Stomach (tissue), 9 donors: ENCODE results near the gene IQCM. TPM values are rescaled to one million over a fixed set of nuclear protein-coding genes. Genes with fewer than 3 reads are reported as not detected.

ENCODE experiments used
- DNase-seq, 2 donors: peaks; one replicate each; pipeline versions ENCODE4 v3.0.0 to v3.0.0-alpha.2; 2013 to 2019
- H3K27ac ChIP-seq, 5 donors: fragments of 200-600 bp in 4 of 5; sonication (generic) in 4 of 5; one replicate each; pipeline ENCODE4 v1.5.1; 2013 to 2019; ENCODE audit warnings: mild to moderate bottlenecking in 1 of 5, moderate library complexity in 1 of 5
- H3K27me3 ChIP-seq, 3 donors: fragments of 200-600 bp; sonication (generic); one replicate each; pipeline ENCODE4 v1.5.1; 2017 to 2019; ENCODE audit warnings: mixed run types in 1 of 3
- H3K36me3 ChIP-seq, 4 donors: fragments of 200-600 bp; sonication (generic); 1 replicate in 3 of 4; 2 replicates in 1 of 4; pipeline ENCODE4 v1.5.1; 2016 to 2019
- H3K4me1 ChIP-seq, 4 donors: fragments of 200-600 bp; sonication (generic); one replicate each; pipeline ENCODE4 v1.5.1; 2016 to 2019
- H3K4me3 ChIP-seq, 4 donors: fragments of 200-600 bp; sonication (generic) in 3 of 4; one replicate each; pipeline ENCODE4 v1.5.1; 2016 to 2019; ENCODE audit warnings: mild to moderate bottlenecking in 1 of 4
- H3K9me3 ChIP-seq, 4 donors: fragments of 200-600 bp; sonication (generic); one replicate each; pipeline ENCODE4 v1.5.1; 2016 to 2019
- CTCF ChIP-seq, 7 experiments: fragments of 450-650 bp in 4 of 7; fragments of 200-600 bp in 3 of 7; sonication (generic) in 3 of 7; IDR thresholded peaks; one replicate each; pipeline ENCODE4 v1.5.1; 2016 to 2019; ENCODE audit warnings: antibody characterized with exemption in 7 of 7, control low read depth in 2 of 7, mild to moderate bottlenecking in 1 of 7
- EP300 ChIP-seq: sonication (generic); formaldehyde crosslinking; IDR thresholded peaks from one replicate; pipeline ENCODE4 v1.6.1; 2017; ENCODE audit warnings: antibody characterized with exemption
- POLR2A ChIP-seq, 4 donors: fragments of 450-650 bp; IDR thresholded peaks; one replicate each; pipeline ENCODE4 v1.6.1; 2016; ENCODE audit warnings: antibody characterized with exemption in 4 of 4, control low read depth in 2 of 4, mild to moderate bottlenecking in 1 of 4, moderate library complexity in 1 of 4
- POLR2AphosphoS5 ChIP-seq, 3 donors: sonication (generic); formaldehyde crosslinking; IDR thresholded peaks; one replicate each; pipeline ENCODE4 v1.6.1; 2016; ENCODE audit warnings: antibody characterized with exemption in 3 of 3
- WGBS, 5 donors: extraction: QIAGEN DNeasy Blood & Tissue Kit in 3 of 5; methylation state at CpG; one replicate each; pipeline versions ENCODE4 v1.1.5 to v1.1.7; 2013 to 2018; 5-methylcytosine and 5-hydroxymethylcytosine counted together
- intact Hi-C: fragments of 100-400 bp; cut with DNase I; formaldehyde crosslinking; loops from one replicate; pipeline ENCODE4 v1.15.1; 2023; ENCODE audit warnings: low total_unique reads
- polyA plus RNA-seq, 3 donors: library from polyadenylated mRNA; stranded (reverse); fragments of 200-250 nt; gene quantifications; one replicate each; pipeline ENCODE4 v1.2.3, GENCODE V29; 2013
- total RNA-seq, 5 donors: library from RNA; depleted of rRNA; stranded (reverse); fragments of >200 nt; gene quantifications; one replicate each; pipeline versions ENCODE4 v1.1.0 to v1.2.3, GENCODE V29; 2014 to 2016
- donor health status: healthy with polysubstance abuse.
- donor health status: Bipolar disorder and iron deficiency.
- donor health status: healthy.

Gene IQCM
- total and polyA plus RNA-seq, 8 donors, result not detected

GRCh38 chr4:149838036-149838435 is 22.4 kb upstream of the IQCM start:
- Histone ChIP-seq H3K4me1 (no peaks in the 10 kb centered on the region), H3K4me3 (no peak overlapping the region), H3K27ac (no peak overlapping the region), H3K27me3 (no peaks in the 10 kb centered on the region), H3K36me3 (no peaks in the 10 kb centered on the region), H3K9me3 (peaks cover 0 to 4% (median 0%) of the 10 kb centered on the region in 4 donors)
- intact Hi-C loops, result no loop called here
- WGBS, 5 donors, result 81 to 95% (median 86%) methylated on average over 1 of the region's 1 CpG
- no peak for DNase-seq
- TF ChIP-seq POLR2AphosphoS5 (IDR thresholded peaks at IDR 0.05) (no peak), EP300 (no peak), POLR2A (IDR thresholded peaks at IDR 0.05) (no peak), CTCF (IDR thresholded peaks at IDR 0.05) (no peak)

GRCh38 chr4:149836546-149836945 is 20.9 kb upstream of the IQCM start:
- no peak for TF ChIP-seq CTCF (IDR thresholded peaks at IDR 0.05)
- TF ChIP-seq POLR2A (IDR thresholded peaks at IDR 0.05), result no peak
- no peak for TF ChIP-seq EP300
- no peak for TF ChIP-seq POLR2AphosphoS5 (IDR thresholded peaks at IDR 0.05)
- no peaks in the 10 kb centered on the region for H3K36me3 ChIP-seq
- no peaks in the 10 kb centered on the region for H3K27me3 ChIP-seq
- intact Hi-C loops, result no loop called here
- no peak overlapping the region for H3K4me3 ChIP-seq
- H3K4me1 ChIP-seq, result no peaks in the 10 kb centered on the region
- DNase-seq, result no peak
- no peak overlapping the region for H3K27ac ChIP-seq
- no peaks in the 10 kb centered on the region for H3K9me3 ChIP-seq
- WGBS, 5 donors, result 81 to 88% (median 84%) methylated on average over 3 of the region's 3 CpGs

- Histone ChIP-seq H3K9me3 (no peaks in the 10 kb centered on the region), H3K27ac (no peak overlapping the region), H3K4me1 (no peaks in the 10 kb centered on the region), H3K4me3 (no peak overlapping the region), H3K27me3 (no peaks in the 10 kb centered on the region), H3K36me3 (no peaks in the 10 kb centered on the region)
- WGBS, 5 donors, result 78 to 90% (median 83%) methylated on average over 15 of the region's 15 CpGs
- intact Hi-C loops, result no loop called here
- no peak for DNase-seq
- TF ChIP-seq EP300 (no peak), POLR2AphosphoS5 (IDR thresholded peaks at IDR 0.05) (no peak), POLR2A (IDR thresholded peaks at IDR 0.05) (no peak), CTCF (IDR thresholded peaks at IDR 0.05) (no peak)
These were observed 19.6 kb upstream of the IQCM start for GRCh38 chr4:149835280-149835679.

GRCh38 chr4:149831656-149832208 is 16.1 kb upstream of the IQCM start:
- Histone ChIP-seq H3K27ac (no peak overlapping the region), H3K9me3 (no peaks in the 10 kb centered on the region), H3K27me3 (no peaks in the 10 kb centered on the region), H3K4me3 (no peak overlapping the region), H3K36me3 (no peaks in the 10 kb centered on the region), H3K4me1 (no peaks in the 10 kb centered on the region)
- no peak for DNase-seq
- TF ChIP-seq POLR2AphosphoS5 (IDR thresholded peaks at IDR 0.05), result no peak
- no peak for TF ChIP-seq EP300
- TF ChIP-seq CTCF (IDR thresholded peaks at IDR 0.05), result no peak
- TF ChIP-seq POLR2A (IDR thresholded peaks at IDR 0.05), result no peak
- intact Hi-C loops, result no loop called here
